Activated CD8-positive, alpha-beta memory T cell treated with anti-CD3 and anti-CD28 coated beads, Interleukin-2, amount 10 ng/mL, durations not matched to agents 7 days and 5 days (primary cell): ENCODE data around the gene KCTD21. TPM values are rescaled to one million over a fixed set of nuclear protein-coding genes. Genes with fewer than 3 reads are reported as not detected.

Source experiments
- ATAC-seq: fragments of 150-1000 bp; cut with Tn5 transposase; one replicate; pipeline ENCODE4 v1.10.0; 2021; ENCODE audit warnings: moderate library complexity
- CTCF ChIA-PET: fragments of 350-600 bp; sonication (Branson Sonifier 250); formaldehyde crosslinking; loops from one replicate; lab custom pipeline; 2021; ENCODE audit warnings: antibody characterized with exemption; lab: Charles Lee
- DNase-seq: peaks from one replicate; pipeline ENCODE4 v3.0.0-alpha.2; 2020
- H3K27ac Mint-ChIP-seq: one replicate; pipeline ENCODE4 v1.8.0; 2021; ENCODE audit warnings: mild to moderate bottlenecking, mixed read lengths
- H3K27me3 Mint-ChIP-seq: one replicate; pipeline ENCODE4 v1.8.0; 2021; ENCODE audit warnings: mixed read lengths
- H3K36me3 Mint-ChIP-seq: one replicate; pipeline ENCODE4 v1.8.0; 2021; ENCODE audit warnings: mild to moderate bottlenecking, mixed read lengths
- H3K4me1 Mint-ChIP-seq: one replicate; pipeline ENCODE4 v1.8.0; 2021; ENCODE audit warnings: mixed read lengths
- H3K4me3 Mint-ChIP-seq: one replicate; pipeline ENCODE4 v1.8.0; 2021; ENCODE audit warnings: mild to moderate bottlenecking, moderate library complexity, mixed read lengths
- H3K9me3 Mint-ChIP-seq: one replicate; pipeline ENCODE4 v1.8.0; 2022; ENCODE audit warnings: low read depth, mixed read lengths
- total RNA-seq, 2 experiments: library from RNA; stranded (reverse); gene quantifications; one replicate each; pipeline ENCODE4 v1.2.3, GENCODE V29; 2021

Gene KCTD21
- total RNA-seq, 2 experiments from 2014 or later: 6.4 to 7.3 TPM

DNA sequence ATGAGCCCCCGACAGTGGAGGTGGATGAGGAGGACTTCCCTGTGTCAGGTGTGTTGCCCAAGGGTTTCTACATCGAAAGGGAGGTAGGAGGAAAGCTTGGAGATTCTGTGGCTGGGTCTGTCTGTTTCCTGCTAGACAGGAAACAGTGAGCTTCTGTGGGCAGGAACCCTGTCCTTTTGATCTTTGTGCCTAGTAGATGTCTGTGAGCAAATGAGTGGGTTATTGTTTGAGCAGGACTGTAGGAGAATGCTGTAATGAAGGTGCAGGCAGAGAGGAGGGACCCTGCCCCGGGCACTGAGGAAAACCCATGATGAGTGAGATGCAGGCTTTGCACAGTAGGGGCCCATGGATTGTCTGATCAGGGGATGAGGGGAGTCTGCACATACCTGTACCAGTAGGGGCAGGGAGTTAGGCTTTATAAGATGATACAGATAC is 14.3 kb upstream of the KCTD21 start:
- H3K4me3 Mint-ChIP-seq: peak overlapping the region; percentile 68
- no peaks in the 10 kb centered on the region for H3K27me3 Mint-ChIP-seq
- peak overlapping the region; percentile 91 for H3K27ac Mint-ChIP-seq
- H3K36me3 Mint-ChIP-seq: peaks cover 11% of the 10 kb centered on the region
- H3K9me3 Mint-ChIP-seq: no peaks in the 10 kb centered on the region
- DNase-seq: peak; percentile 67
- peaks cover 28% of the 10 kb centered on the region for H3K4me1 Mint-ChIP-seq
- peak; percentile 91 for ATAC-seq
- CTCF ChIA-PET: interaction anchor here (1.0 to 2.2 kb wide), 7 partner anchors 9 to 362 kb away, joined by 3 to 7 read pairs (median 4); partner anchors contain the start of genes GAB2, KCTD21 and USP35

GRCh38 chr11:78201096-78201818 is 12.8 kb upstream of the KCTD21 start:
- no peak overlapping the region for H3K4me3 Mint-ChIP-seq
- no peaks in the 10 kb centered on the region for H3K9me3 Mint-ChIP-seq
- H3K36me3 Mint-ChIP-seq: peaks cover 11% of the 10 kb centered on the region
- CTCF ChIA-PET: interaction anchor here (1.0 to 2.2 kb wide), 2 partner anchors 11 to 363 kb away, joined by 5 to 7 read pairs; no protein-coding TSS in a partner anchor
- ATAC-seq (no peak), DNase-seq (no peak)
- peak overlapping the region; percentile 39 for H3K27ac Mint-ChIP-seq
- H3K4me1 Mint-ChIP-seq: peaks cover 28% of the 10 kb centered on the region
- H3K27me3 Mint-ChIP-seq: no peaks in the 10 kb centered on the region

- ATAC-seq: no peak
- peaks cover 11% of the 10 kb centered on the region for H3K36me3 Mint-ChIP-seq
- CTCF ChIA-PET: no interaction called here
- no peak for DNase-seq
- H3K27me3 Mint-ChIP-seq: no peaks in the 10 kb centered on the region
- no peaks in the 10 kb centered on the region for H3K9me3 Mint-ChIP-seq
- peaks cover 28% of the 10 kb centered on the region for H3K4me1 Mint-ChIP-seq
- no peak overlapping the region for H3K4me3 Mint-ChIP-seq
- H3K27ac Mint-ChIP-seq: no peak overlapping the region
Observed at GRCh38 chr11:78200553-78200952, 12.1 kb upstream of the KCTD21 start.

DNA sequence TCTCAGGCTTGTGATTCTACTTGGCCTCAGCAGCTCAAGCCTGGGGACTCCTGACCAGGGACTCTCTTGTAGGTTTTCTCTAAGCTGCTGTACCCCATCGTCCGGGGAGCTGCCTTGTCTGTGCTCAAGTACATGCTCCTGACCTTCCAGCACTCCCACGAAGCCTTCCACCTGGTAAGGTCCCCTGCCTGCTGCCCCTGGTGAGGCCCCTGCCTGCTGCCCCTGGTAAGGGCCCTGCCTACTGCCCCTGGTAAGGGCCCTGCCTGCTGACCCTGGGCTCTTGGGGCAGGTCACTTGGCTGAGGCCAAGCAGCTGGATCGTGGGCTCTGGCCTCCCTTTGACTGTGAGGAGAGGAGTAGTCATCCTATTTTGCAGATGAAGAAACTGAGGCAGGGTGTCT is 11.6 kb upstream of the KCTD21 start:
- no peak for ATAC-seq
- peaks cover 28% of the 10 kb centered on the region for H3K4me1 Mint-ChIP-seq
- H3K36me3 Mint-ChIP-seq: peaks cover 11% of the 10 kb centered on the region
- H3K9me3 Mint-ChIP-seq: no peaks in the 10 kb centered on the region
- no peak overlapping the region for H3K4me3 Mint-ChIP-seq
- DNase-seq: no peak
- CTCF ChIA-PET: no interaction called here
- H3K27ac Mint-ChIP-seq: no peak overlapping the region
- no peaks in the 10 kb centered on the region for H3K27me3 Mint-ChIP-seq

DNA sequence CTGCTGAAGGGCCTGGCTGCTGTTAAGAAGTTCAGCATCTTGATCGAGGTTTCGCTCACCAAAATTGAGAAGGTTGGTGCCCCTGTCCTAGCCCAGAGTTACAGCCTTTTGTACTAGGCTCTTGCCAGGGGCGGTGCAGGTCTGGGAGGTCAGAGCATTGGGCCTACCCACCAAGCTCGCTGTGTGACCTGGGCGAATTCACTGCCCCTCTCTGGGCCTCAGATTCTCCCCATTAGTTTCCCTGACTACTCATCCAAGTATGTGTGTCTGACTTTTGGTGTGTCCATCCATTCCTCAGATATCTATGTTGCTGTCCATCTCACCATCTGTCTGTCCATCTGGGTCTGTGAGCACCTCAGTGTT is 11.2 kb upstream of the KCTD21 start:
- no peak overlapping the region for H3K27ac Mint-ChIP-seq
- CTCF ChIA-PET: no interaction called here

DNA sequence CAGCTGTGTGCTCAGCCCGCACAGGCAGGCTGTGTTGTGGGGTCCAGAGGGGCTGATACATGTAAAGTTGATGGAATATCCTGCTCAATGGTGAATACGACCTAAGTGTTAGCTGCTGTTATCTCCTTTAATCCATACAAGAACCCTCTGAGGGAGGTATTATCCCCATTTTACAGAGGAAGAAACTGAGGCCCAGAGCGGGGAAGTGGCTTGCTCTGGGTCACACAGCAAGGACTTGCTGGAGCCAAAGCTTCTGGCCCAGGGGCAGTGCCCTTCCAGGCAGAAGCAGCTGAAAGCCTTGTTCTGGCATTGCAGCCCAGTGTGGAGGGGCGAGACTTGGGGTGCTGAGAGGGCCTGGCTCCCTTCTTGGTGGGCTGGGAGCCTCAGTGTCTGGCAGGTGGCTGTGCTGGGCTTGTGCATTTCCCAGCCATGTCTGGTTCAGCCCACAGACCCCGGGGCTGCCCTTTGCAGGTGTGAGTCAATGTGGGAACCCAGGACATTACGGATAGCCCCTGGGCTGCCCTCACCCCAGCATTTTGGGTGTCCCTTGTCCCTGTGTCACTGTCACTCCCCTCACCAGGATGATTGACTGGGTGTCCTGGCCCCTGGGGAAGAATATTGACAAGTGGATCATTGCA is 10.7 kb upstream of the KCTD21 start:
- DNase-seq (no peak), ATAC-seq (no peak)
- Mint-ChIP-seq H3K27me3 (no peaks in the 10 kb centered on the region), H3K4me1 (peaks cover 31% of the 10 kb centered on the region), H3K36me3 (peaks cover 8% of the 10 kb centered on the region), H3K9me3 (no peaks in the 10 kb centered on the region), H3K4me3 (no peak overlapping the region), H3K27ac (no peak overlapping the region)
- CTCF ChIA-PET: no interaction called here

More for the DNA sequence above, 11.2 kb upstream of the KCTD21 start:
- Mint-ChIP-seq H3K4me3 (no peak overlapping the region), H3K27me3 (no peaks in the 10 kb centered on the region), H3K4me1 (peaks cover 29% of the 10 kb centered on the region), H3K36me3 (peaks cover 11% of the 10 kb centered on the region), H3K9me3 (no peaks in the 10 kb centered on the region)
- no peak for ATAC-seq
- no peak for DNase-seq

DNA sequence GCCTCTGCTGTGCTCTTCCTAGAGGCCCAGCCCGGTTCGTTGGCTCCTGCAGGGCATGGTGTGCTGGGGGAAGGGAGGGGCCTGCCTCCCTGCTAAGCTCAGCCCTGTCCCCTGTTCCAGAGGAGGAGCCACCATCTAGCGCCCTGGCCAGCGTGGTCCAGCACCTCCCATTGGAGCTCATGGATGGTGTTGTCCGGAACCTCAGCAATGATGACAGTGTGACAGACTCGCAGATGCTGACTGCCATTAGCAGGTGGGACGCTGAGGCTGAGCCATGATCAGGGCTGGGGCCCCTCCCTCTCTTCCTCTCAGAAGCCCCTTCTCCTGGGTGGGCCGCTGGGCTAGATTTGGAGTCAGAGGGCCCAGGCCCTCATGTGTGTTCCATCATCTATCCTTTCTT is 9.4 kb upstream of the KCTD21 start:
- Mint-ChIP-seq H3K4me1 (peaks cover 28% of the 10 kb centered on the region), H3K9me3 (no peaks in the 10 kb centered on the region), H3K36me3 (peaks cover 8% of the 10 kb centered on the region), H3K4me3 (no peak overlapping the region), H3K27ac (no peak overlapping the region), H3K27me3 (no peaks in the 10 kb centered on the region)
- DNase-seq: no peak
- CTCF ChIA-PET: no interaction called here
- no peak for ATAC-seq

- Mint-ChIP-seq H3K27ac (no peak overlapping the region), H3K9me3 (no peaks in the 10 kb centered on the region), H3K36me3 (peaks cover 7% of the 10 kb centered on the region), H3K4me3 (no peak overlapping the region), H3K27me3 (no peaks in the 10 kb centered on the region), H3K4me1 (peaks cover 18% of the 10 kb centered on the region)
- CTCF ChIA-PET: no interaction called here
- no peak for DNase-seq
- ATAC-seq: no peak
Observed at GRCh38 chr11:78196661-78197091, 8.2 kb upstream of the KCTD21 start.

GRCh38 chr11:78195917-78196560 is 7.6 kb upstream of the KCTD21 start:
- Mint-ChIP-seq H3K9me3 (no peaks in the 10 kb centered on the region), H3K4me3 (no peak overlapping the region), H3K27ac (no peak overlapping the region), H3K27me3 (no peaks in the 10 kb centered on the region), H3K4me1 (peaks cover 15% of the 10 kb centered on the region), H3K36me3 (peaks cover 7% of the 10 kb centered on the region)
- CTCF ChIA-PET: no interaction called here
- ATAC-seq (no peak), DNase-seq (no peak)

GRCh38 chr11:78194490-78194889 is 6.1 kb upstream of the KCTD21 start:
- Mint-ChIP-seq H3K4me3 (no peak overlapping the region), H3K27ac (no peak overlapping the region), H3K27me3 (no peaks in the 10 kb centered on the region), H3K9me3 (no peaks in the 10 kb centered on the region), H3K36me3 (peaks cover 1% of the 10 kb centered on the region), H3K4me1 (peaks cover 29% of the 10 kb centered on the region)
- ATAC-seq (no peak), DNase-seq (no peak)
- CTCF ChIA-PET: no interaction called here

- Mint-ChIP-seq H3K4me3 (no peak overlapping the region), H3K27ac (no peak overlapping the region), H3K4me1 (peaks cover 31% of the 10 kb centered on the region)
Observed at GRCh38 chr11:78193806-78194205, 5.4 kb upstream of the KCTD21 start.

GRCh38 chr11:78192911-78193351 is 4.5 kb upstream of the KCTD21 start:
- Mint-ChIP-seq H3K9me3 (no peaks in the 10 kb centered on the region), H3K36me3 (peaks cover 1% of the 10 kb centered on the region), H3K4me1 (peaks cover 31% of the 10 kb centered on the region), H3K27me3 (no peaks in the 10 kb centered on the region), H3K4me3 (no peak overlapping the region), H3K27ac (peak overlapping the region; percentile 24)
- CTCF ChIA-PET: interaction anchor here (1.1 kb wide), 1 partner anchor 10 kb away, joined by 4 read pairs; no protein-coding TSS in a partner anchor
- DNase-seq: no peak
- ATAC-seq: no peak

More at GRCh38 chr11:78193806-78194205, 5.4 kb upstream of the KCTD21 start:
- Mint-ChIP-seq H3K27me3 (no peaks in the 10 kb centered on the region), H3K9me3 (no peaks in the 10 kb centered on the region), H3K36me3 (peaks cover 1% of the 10 kb centered on the region)
- no peak for ATAC-seq
- no peak for DNase-seq
- CTCF ChIA-PET: interaction anchor here (1.1 kb wide), 1 partner anchor 9 kb away, joined by 4 read pairs; no protein-coding TSS in a partner anchor

DNA sequence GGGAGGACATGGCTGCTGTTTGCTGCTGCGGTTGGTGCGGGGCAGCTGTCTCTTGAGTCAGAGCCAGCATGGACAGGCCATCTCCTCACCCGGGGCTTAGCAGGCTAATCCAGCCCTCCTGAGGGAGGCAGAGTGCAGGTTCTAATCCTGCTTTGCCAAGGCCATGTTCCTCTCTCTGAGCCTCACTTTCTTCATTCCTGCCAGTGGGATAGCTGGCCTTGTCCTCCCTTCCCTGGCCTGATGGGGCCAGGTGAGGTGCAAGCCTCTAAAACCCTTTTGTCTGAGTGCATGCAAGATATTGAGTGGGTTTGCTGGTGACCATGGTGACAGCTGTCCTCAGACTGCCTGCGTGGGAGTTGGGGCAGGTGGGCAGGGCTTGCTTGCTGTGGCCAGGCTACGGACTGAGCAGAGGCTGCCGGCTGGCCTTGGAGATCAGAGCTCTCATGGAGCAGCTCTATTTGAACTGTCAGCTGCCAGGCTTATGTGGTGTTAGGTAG is 3.8 kb upstream of the KCTD21 start:
- ATAC-seq: no peak
- CTCF ChIA-PET: no interaction called here

More for the DNA sequence above, 3.8 kb upstream of the KCTD21 start:
- no peak overlapping the region for H3K4me3 Mint-ChIP-seq
- H3K4me1 Mint-ChIP-seq: peaks cover 36% of the 10 kb centered on the region
- no peaks in the 10 kb centered on the region for H3K9me3 Mint-ChIP-seq
- H3K27me3 Mint-ChIP-seq: no peaks in the 10 kb centered on the region
- peaks cover 1% of the 10 kb centered on the region for H3K36me3 Mint-ChIP-seq
- DNase-seq: no peak
- H3K27ac Mint-ChIP-seq: no peak overlapping the region
